ENCODE data around the gene ISCU.
A peak's percentile ranks its signal among the peaks of the same experiment; 100 is the strongest.

The ISCU gene

GRCh38 chr12:108578813-108579212 lies 16.4 kb downstream of the ISCU start:
- peak overlapping the region; percentile 26 for H3K4me3 Mint-ChIP-seq
- peak; percentile 14 for ATAC-seq (replicated peaks; ENCODE audit: extremely low read depth, poor library complexity, severe bottlenecking)

GRCh38 chr12:108580531-108580930 lies 18.1 kb downstream of the ISCU start:
- Mint-ChIP-seq H3K9me3 (peaks cover 8% of the 10 kb centered on the region), H3K4me3 (no peak overlapping the region), H3K4me1 (peaks cover 6% of the 10 kb centered on the region), H3K27ac (ENCODE audit: low read depth) (no peak overlapping the region), H3K27me3 (no peaks in the 10 kb centered on the region), H3K36me3 (ENCODE audit: insufficient read depth) (peaks cover 5% of the 10 kb centered on the region)
- no peak for ATAC-seq (replicated peaks; ENCODE audit: extremely low read depth, poor library complexity, severe bottlenecking)
- DNase-seq (ENCODE audit: low spot score in 2 of 2) = no peak

More at GRCh38 chr12:108578813-108579212, 16.4 kb downstream of the ISCU start:
- no peak for DNase-seq (ENCODE audit: low spot score in 2 of 2)
- Mint-ChIP-seq H3K27ac (ENCODE audit: low read depth) (peak overlapping the region; percentile 0), H3K27me3 (no peaks in the 10 kb centered on the region), H3K36me3 (ENCODE audit: insufficient read depth) (peaks cover 5% of the 10 kb centered on the region), H3K9me3 (peaks cover 8% of the 10 kb centered on the region), H3K4me1 (peaks cover 6% of the 10 kb centered on the region)

- H3K27ac Mint-ChIP-seq (ENCODE audit: low read depth) = no peak overlapping the region
- peaks cover 8% of the 10 kb centered on the region for H3K9me3 Mint-ChIP-seq
- no peak overlapping the region for H3K4me3 Mint-ChIP-seq
- peaks cover 6% of the 10 kb centered on the region for H3K4me1 Mint-ChIP-seq
- H3K36me3 Mint-ChIP-seq (ENCODE audit: insufficient read depth) = peaks cover 5% of the 10 kb centered on the region
- H3K27me3 Mint-ChIP-seq = peaks cover 8% of the 10 kb centered on the region
- DNase-seq (ENCODE audit: low spot score in 2 of 2) (no peak), ATAC-seq (replicated peaks; ENCODE audit: extremely low read depth, poor library complexity, severe bottlenecking) (no peak)
Observed at GRCh38 chr12:108581311-108582227, 19.2 kb downstream of the ISCU start.

GRCh38 chr12:108582509-108582908 lies 20.1 kb downstream of the ISCU start:
- Mint-ChIP-seq H3K27ac (ENCODE audit: low read depth) (no peak overlapping the region), H3K36me3 (ENCODE audit: insufficient read depth) (peaks cover 5% of the 10 kb centered on the region), H3K9me3 (peaks cover 8% of the 10 kb centered on the region), H3K27me3 (peaks cover 9% of the 10 kb centered on the region), H3K4me3 (no peak overlapping the region), H3K4me1 (peaks cover 6% of the 10 kb centered on the region)
- no peak for DNase-seq (ENCODE audit: low spot score in 2 of 2)
- no peak for ATAC-seq (replicated peaks; ENCODE audit: extremely low read depth, poor library complexity, severe bottlenecking)

- H3K27ac Mint-ChIP-seq (ENCODE audit: low read depth) = no peak overlapping the region
- H3K36me3 Mint-ChIP-seq (ENCODE audit: insufficient read depth) = peaks cover 5% of the 10 kb centered on the region
- H3K27me3 Mint-ChIP-seq = peaks cover 9% of the 10 kb centered on the region
- H3K9me3 Mint-ChIP-seq = peaks cover 8% of the 10 kb centered on the region
- no peak overlapping the region for H3K4me3 Mint-ChIP-seq
- DNase-seq (ENCODE audit: low spot score in 2 of 2) = no peak
- H3K4me1 Mint-ChIP-seq = peaks cover 6% of the 10 kb centered on the region
- ATAC-seq (replicated peaks; ENCODE audit: extremely low read depth, poor library complexity, severe bottlenecking) = no peak
Observed at GRCh38 chr12:108582978-108583770, 20.8 kb downstream of the ISCU start.

- Mint-ChIP-seq H3K4me1 (peaks cover 3% of the 10 kb centered on the region), H3K27ac (ENCODE audit: low read depth) (no peak overlapping the region), H3K9me3 (peaks cover 3% of the 10 kb centered on the region), H3K4me3 (no peak overlapping the region), H3K36me3 (ENCODE audit: insufficient read depth) (peaks cover 1% of the 10 kb centered on the region), H3K27me3 (peaks cover 9% of the 10 kb centered on the region)
- no peak for ATAC-seq (replicated peaks; ENCODE audit: extremely low read depth, poor library complexity, severe bottlenecking)
- no peak for DNase-seq (ENCODE audit: low spot score in 2 of 2)
Observed at GRCh38 chr12:108583991-108584390, 21.6 kb downstream of the ISCU start.

- Mint-ChIP-seq H3K4me3 (no peak overlapping the region), H3K4me1 (no peaks in the 10 kb centered on the region), H3K27me3 (peaks cover 9% of the 10 kb centered on the region), H3K36me3 (ENCODE audit: insufficient read depth) (no peaks in the 10 kb centered on the region), H3K27ac (ENCODE audit: low read depth) (no peak overlapping the region), H3K9me3 (no peaks in the 10 kb centered on the region)
- no peak for ATAC-seq (replicated peaks; ENCODE audit: extremely low read depth, poor library complexity, severe bottlenecking)
- DNase-seq (ENCODE audit: low spot score in 2 of 2) = no peak
Observed at GRCh38 chr12:108584456-108585065, 22.2 kb downstream of the ISCU start.

- Mint-ChIP-seq H3K4me1 (no peaks in the 10 kb centered on the region), H3K27ac (ENCODE audit: low read depth) (no peak overlapping the region), H3K9me3 (no peaks in the 10 kb centered on the region), H3K4me3 (no peak overlapping the region), H3K27me3 (peaks cover 9% of the 10 kb centered on the region), H3K36me3 (ENCODE audit: insufficient read depth) (no peaks in the 10 kb centered on the region)
- DNase-seq (ENCODE audit: low spot score in 2 of 2) (no peak), ATAC-seq (replicated peaks; ENCODE audit: extremely low read depth, poor library complexity, severe bottlenecking) (no peak)
Observed at GRCh38 chr12:108585864-108586263, 23.5 kb downstream of the ISCU start.

GRCh38 chr12:108586306-108586705 lies 23.9 kb downstream of the ISCU start:
- H3K27ac Mint-ChIP-seq (ENCODE audit: low read depth) = no peak overlapping the region
- H3K9me3 Mint-ChIP-seq = no peaks in the 10 kb centered on the region
- ATAC-seq (replicated peaks; ENCODE audit: extremely low read depth, poor library complexity, severe bottlenecking) (no peak), DNase-seq (ENCODE audit: low spot score in 2 of 2) (no peak)
- H3K4me3 Mint-ChIP-seq = no peak overlapping the region
- H3K27me3 Mint-ChIP-seq = peaks cover 9% of the 10 kb centered on the region
- H3K36me3 Mint-ChIP-seq (ENCODE audit: insufficient read depth) = no peaks in the 10 kb centered on the region
- no peaks in the 10 kb centered on the region for H3K4me1 Mint-ChIP-seq

- H3K4me3 Mint-ChIP-seq = no peak overlapping the region
- H3K9me3 Mint-ChIP-seq = no peaks in the 10 kb centered on the region
- H3K4me1 Mint-ChIP-seq = no peaks in the 10 kb centered on the region
- H3K36me3 Mint-ChIP-seq (ENCODE audit: insufficient read depth) = no peaks in the 10 kb centered on the region
- DNase-seq (ENCODE audit: low spot score in 2 of 2) (no peak), ATAC-seq (replicated peaks; ENCODE audit: extremely low read depth, poor library complexity, severe bottlenecking) (no peak)
- H3K27me3 Mint-ChIP-seq = peaks cover 9% of the 10 kb centered on the region
- no peak overlapping the region for H3K27ac Mint-ChIP-seq (ENCODE audit: low read depth)
Observed at GRCh38 chr12:108587826-108588225, 25.4 kb downstream of the ISCU start.

GRCh38 chr12:108589028-108589839 lies 26.8 kb downstream of the ISCU start:
- peaks cover 9% of the 10 kb centered on the region for H3K27me3 Mint-ChIP-seq
- H3K9me3 Mint-ChIP-seq = no peaks in the 10 kb centered on the region
- H3K4me1 Mint-ChIP-seq = no peaks in the 10 kb centered on the region
- no peak overlapping the region for H3K27ac Mint-ChIP-seq (ENCODE audit: low read depth)
- no peaks in the 10 kb centered on the region for H3K36me3 Mint-ChIP-seq (ENCODE audit: insufficient read depth)
- no peak for ATAC-seq (replicated peaks; ENCODE audit: extremely low read depth, poor library complexity, severe bottlenecking)
- DNase-seq (ENCODE audit: low spot score in 2 of 2) = no peak
- no peak overlapping the region for H3K4me3 Mint-ChIP-seq

GRCh38 chr12:108589840-108590229 lies 27.4 kb downstream of the ISCU start:
- H3K9me3 Mint-ChIP-seq = no peaks in the 10 kb centered on the region
- H3K4me1 Mint-ChIP-seq = no peaks in the 10 kb centered on the region
- peaks cover 9% of the 10 kb centered on the region for H3K27me3 Mint-ChIP-seq
- H3K27ac Mint-ChIP-seq (ENCODE audit: low read depth) = no peak overlapping the region
- ATAC-seq (replicated peaks; ENCODE audit: extremely low read depth, poor library complexity, severe bottlenecking) (no peak), DNase-seq (ENCODE audit: low spot score in 2 of 2) (no peak)
- no peaks in the 10 kb centered on the region for H3K36me3 Mint-ChIP-seq (ENCODE audit: insufficient read depth)
- H3K4me3 Mint-ChIP-seq = no peak overlapping the region
